ENCODE data around the gene NECAB2.

The NECAB2 gene

GRCh38 chr16:83967838-83968305 is at the start of gene NECAB2:
TSS of gene NECAB2 (plus strand) at chr16:83968244. CDS start at chr16:83968649, 405 bp downstream.
- DNase-seq = no peak

DNA sequence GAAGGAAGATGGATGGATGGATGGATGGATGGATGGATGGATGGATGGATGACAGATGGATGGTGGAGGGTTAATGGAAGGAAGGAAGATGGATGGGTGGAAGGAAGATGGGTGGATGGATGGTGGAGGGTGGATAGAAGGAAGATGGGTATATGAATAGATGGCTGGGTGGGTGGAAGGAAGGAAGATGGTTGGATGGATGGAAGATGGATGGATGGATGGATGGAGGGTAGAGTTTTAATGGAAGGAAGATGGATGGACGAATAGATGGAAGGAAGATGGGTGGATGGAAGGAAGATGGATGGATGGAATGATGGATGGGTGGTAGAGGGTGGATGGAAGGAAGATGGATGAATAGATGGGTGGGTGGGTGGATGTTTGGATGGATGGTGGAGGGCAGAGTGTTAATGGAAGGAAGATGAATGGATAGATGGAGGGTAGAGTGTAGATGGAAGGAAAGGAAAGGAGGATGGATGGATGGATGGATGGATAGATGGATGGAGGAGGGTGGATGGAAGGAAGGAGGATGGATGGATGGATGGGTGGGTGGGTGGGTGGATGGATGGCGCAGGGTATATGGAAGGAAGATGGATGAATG is 47.1 kb upstream of the NECAB2 start:
- DNase-seq = no peak

GRCh38 chr16:83923581-83924365 is 44.3 kb upstream of the NECAB2 start:
- DNase-seq = no peak

GRCh38 chr16:83924686-83925085 is 43.4 kb upstream of the NECAB2 start:
- no peak for DNase-seq

DNA sequence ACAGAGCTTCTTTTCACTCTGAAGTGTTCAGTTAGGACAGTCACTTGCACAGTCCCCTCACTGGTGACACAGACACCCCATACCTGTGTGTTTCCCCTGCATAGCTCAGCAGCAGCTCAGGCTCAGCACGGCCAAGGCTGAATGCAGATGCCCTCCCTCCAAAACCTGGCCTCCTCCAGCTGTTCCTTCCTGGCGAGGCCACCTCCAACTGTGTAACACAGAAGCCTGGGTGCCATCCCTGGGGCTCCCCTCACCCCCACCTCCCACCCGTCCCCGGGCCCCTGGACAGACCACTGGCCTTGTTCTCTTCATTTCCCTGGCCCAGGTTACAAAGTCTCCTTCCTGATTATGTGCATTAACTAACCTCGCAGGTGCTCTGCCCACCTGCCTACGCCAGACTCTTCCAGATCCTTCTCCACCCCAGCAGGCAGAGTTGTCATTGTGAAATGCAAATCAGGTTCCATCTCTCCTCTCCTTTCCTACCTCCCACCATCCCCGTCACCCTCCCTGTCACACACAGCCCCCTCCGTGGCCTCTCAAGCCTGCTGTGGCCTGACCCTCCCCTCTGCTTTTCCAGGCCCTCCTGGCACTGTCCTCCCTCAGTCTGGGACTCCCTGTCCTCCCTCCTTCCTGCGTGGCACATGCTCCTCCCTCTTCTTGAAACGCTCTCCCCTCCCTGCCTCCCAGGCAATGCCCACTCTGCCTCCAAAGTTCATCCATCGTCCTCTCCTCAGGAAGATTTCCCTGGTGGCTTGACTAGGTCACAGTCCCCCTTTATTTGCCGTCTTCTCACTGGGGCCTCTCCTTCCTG is 42.7 kb upstream of the NECAB2 start:
- no peak for DNase-seq

DNA sequence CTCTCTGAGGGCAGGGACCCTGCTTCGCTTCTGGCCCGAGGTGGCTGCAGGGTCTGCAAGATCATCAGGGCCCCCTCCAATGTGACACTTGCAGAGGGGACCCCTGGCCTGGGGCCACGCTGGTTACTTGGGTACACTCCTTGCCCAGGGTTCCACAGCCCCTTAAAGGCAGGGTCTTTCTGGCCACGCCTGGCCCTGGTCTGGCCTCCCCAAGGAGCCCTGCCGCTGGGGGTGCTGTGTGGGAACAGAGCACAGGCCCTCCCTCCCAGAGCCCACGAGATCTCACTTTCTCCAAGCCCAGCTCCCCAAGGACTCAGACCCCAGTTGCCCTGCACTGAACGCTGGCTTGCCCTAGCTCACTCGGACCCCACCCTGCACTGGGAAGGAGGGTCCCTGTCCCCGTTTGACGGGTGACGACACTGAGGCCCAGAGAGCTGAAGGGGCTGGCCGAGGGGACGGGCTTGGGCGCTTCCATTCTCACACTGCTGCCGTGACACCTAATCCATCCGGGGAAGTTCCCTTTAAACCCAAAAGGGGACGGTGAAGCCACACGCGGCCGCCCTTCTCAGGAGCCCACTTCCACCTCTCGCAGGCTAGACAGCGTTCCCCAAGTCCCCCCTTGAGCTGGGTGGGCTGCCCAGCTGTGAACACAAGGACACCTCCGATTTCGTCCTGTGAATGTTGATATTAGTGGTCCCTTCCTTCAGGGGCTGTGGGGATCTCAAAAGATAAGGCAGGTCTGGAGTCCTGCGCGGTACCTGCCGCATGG is 41.9 kb upstream of the NECAB2 start:
- DNase-seq = no peak

DNA sequence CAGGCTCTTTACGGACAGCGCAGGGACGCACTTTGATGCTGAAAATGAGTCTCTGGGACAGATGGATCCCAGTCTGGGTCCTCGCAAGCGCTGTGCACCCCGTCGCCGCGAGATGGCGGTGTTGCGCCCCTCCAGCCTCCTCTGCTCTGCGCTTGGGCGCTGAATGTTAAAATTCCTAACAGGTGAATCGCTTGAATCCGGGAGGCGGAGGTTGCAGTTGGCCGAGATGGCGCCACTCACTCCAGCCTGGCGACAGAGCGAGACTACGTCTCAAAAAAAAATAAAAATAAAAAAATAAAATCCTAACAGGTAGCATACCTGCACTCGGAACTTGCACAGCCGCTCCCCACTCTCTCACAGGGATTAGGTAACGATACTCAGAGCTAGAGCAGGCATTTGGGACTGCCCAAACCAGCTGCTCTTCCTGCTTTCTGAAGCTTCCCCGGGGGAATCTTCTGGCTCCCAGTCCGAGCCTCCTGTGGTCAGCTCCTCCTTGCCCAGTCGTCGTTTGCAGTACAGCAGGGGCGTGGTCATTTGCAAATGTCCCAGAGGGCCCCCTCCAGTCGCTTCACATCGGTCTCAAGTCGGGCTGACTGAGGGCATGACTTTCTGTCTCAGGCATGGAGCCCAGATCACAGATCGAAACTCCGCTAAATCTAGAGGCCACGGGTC is 41.2 kb upstream of the NECAB2 start:
- peak; percentile 6 to 20 for DNase-seq

DNA sequence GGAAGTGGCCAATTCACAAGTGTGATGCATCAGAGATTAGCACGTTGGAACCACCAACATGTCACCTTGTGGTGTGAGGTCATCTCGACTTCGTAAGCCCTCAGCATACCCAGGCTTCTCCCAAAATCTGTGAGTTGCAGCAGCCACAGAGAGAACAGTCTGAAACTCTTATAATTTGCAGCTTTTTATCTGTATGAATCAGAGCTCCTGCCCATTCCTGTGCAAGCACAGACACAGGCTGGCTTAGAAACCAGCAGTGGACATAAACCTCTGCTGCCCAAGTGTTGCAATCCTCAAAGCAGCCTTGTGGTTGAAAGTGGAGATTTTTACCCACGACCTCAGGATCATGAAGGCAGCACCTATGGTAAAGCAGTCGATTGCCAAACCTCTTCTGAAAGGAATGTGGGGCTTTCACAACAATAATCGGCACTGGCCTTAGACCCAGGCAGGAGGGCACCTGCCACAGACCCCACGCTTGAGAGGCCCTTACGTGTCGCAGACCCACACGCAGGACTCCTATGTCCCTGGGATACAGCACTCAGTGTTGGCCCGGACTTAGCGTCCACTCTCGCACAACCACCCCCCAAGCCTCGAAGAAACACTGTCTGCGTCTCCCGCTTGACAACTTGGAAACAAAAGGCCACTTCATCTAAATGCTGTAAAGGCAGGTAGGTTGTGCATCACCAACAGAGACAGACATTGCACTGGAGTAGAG is 39.5 kb upstream of the NECAB2 start:
- DNase-seq = no peak

DNA sequence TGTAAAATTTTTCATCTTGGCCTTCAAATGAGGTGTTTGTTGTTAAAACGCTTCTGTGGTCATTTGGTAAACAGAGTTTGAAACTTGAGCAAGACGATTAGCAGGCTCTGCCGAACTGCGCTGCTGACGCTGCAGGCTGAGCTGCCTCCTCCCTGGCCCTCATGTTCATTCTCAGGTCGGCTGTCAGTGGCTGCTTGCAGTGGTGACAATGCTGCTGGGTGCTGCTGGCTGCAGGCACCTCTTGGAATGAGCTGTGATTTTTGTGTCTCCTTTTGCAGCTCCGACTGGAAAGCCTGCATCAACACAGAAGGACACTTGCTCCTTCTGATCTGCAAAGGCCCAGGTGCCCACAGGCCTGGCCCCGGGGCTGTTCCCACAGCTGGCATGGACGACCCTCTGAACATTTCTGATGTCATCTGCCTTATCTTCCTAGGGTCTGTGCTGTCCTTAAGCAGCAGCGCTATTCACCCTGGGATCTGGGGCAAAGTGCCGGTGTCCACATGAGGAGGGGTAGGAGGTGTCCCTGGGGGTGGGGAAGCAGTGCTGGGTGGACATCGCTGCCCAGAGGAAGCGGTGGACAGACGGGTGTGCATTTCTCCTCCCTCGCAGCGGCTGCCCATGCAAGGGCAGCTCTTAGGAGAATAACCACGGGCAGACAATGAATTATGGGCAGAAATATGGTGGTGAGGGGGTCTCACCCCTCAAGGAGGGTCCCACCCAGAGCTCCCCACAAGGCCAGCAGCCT is 38.1 kb upstream of the NECAB2 start:
- DNase-seq = no peak

GRCh38 chr16:83930730-83931500 is 37.1 kb upstream of the NECAB2 start:
- DNase-seq = no peak

GRCh38 chr16:83931556-83931955 is 36.5 kb upstream of the NECAB2 start:
- no peak for DNase-seq

DNA sequence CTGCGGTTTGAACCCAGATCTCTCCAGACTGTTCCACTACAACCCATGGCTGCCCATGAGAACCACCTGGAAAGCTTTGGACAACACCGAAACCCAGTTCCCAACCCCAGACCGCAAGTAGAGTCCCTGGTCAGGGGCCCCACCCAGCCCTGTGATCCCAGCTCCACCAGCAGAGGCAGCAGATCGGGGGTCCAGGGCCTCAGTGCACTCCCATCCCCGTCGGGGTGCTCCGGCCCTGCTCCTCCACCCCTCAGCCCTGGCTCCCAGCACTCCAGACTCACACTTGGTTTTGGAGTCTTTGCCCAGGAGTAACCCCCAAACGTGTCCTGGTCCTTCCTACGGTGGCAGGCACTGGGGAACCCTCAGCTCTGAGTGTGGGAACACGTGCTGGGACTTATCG is 35.7 kb upstream of the NECAB2 start:
- DNase-seq = no peak

- DNase-seq = no peak
Measured at GRCh38 chr16:83932955-83933673, 34.9 kb upstream of the NECAB2 start.

DNA sequence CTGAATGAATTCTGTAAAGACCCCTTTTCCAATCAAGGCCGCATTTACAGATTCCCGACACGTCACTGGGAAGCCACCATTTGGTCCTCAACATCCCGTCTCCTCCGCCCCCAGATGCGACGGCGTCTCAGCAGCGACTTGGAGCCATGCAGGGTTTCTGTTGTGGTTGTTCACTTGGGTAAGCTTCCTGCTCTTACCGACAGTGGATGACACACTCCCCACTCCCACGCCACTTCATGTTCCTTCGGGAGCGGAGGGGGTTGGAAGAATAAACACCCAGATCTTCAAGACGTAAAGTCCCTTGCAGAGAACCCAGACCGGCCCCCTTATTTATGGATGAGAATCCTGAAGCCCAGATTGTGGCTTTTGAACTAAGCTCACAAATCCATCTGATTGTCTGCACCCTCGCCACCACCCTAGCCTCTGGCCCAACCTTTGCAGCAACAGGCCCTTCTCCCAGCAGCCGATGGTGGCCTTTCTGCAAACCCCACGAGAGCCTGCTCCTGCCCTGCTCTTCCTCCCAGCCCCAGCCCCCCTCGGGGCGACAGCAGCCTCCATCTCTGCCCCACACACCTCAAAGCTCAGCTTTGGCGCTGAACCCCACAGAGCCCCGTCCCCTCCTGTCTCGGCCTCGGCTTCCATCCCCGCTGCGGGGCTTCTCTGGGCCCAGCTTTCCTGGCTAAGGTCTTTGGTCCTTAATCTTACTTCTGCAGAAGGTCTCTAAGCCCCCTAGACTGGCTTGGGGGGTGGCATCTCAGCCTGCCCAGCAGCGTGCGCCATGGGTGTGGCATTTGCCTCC is 34.0 kb upstream of the NECAB2 start:
- DNase-seq = no peak

GRCh38 chr16:83934684-83934977 is 33.4 kb upstream of the NECAB2 start:
- no peak for DNase-seq

GRCh38 chr16:83935005-83935857 is 32.8 kb upstream of the NECAB2 start:
- no peak for DNase-seq

GRCh38 chr16:83935858-83936255 is 32.2 kb upstream of the NECAB2 start:
- no peak for DNase-seq

Measured in NCI-H187 (cell line).